HCT116 (cell line): ENCODE results near the gene FKBP1A. TPM values are rescaled to one million over a fixed set of nuclear protein-coding genes. Genes with fewer than 3 reads are reported as not detected.

ENCODE experiments used
- ATAC-seq: fragments of 200-7000 bp; cut with Tn5 transposase; 2 replicates; pipeline ENCODE4 v1.9.1; 2020; ENCODE audit warnings: mild to moderate bottlenecking, moderate library complexity
- BruUV-seq: library from RNA; stranded (reverse); fragments of 400-500 nt; replicated peaks from 2 replicates; lab custom pipeline; 2021; lab: Mats Ljungman, UMichigan
- CTCF ChIA-PET: fragments of 300-600 bp; sonication (Branson Sonifier 250); formaldehyde crosslinking; loops from one replicate; lab custom pipeline; 2021; ENCODE audit warnings: antibody characterized with exemption; lab: Charles Lee
- POLR2A ChIA-PET: fragments of 300-600, 350-600 bp; sonication (Branson Sonifier 250); formaldehyde crosslinking; loops from one replicate; lab custom pipeline; 2021; ENCODE audit warnings: antibody characterized with exemption; lab: Charles Lee
- RAD21 ChIA-PET, 2 experiments: fragments of 300-600 bp; sonication (Branson Sonifier 250); formaldehyde crosslinking; loops; one replicate each; lab custom pipeline; 2023; ENCODE audit warnings: low total read pairs in 2 of 2; ENCODE audit not compliant: uncharacterized antibody in 2 of 2, unreplicated experiment in 2 of 2, low non-redundant PET in 1 of 2; lab: Charles Lee
- DNase-seq: peaks from one replicate; pipeline ENCODE4 v3.0.0-alpha.2; 2010; ENCODE audit warnings: low read depth, low spot score
- H2AFZ ChIP-seq: fragments of 200-600 bp; shearing (Covaris generic), sonication (generic); 2 replicates; pipeline ENCODE4 v1.6.1; 2017; ENCODE audit warnings: low read depth, mixed run types, mixed read lengths, antibody characterized with exemption, low read length; ENCODE audit not compliant: poor library complexity, severe bottlenecking
- H3K27ac ChIP-seq: 2 replicates; pipeline ENCODE4 v1.5.1; 2012; ENCODE audit warnings: low read depth, low read length
- H3K27me3 ChIP-seq: fragments of 200-600 bp; sonication (generic); 2 replicates; pipeline ENCODE4 v1.6.1; 2016; ENCODE audit warnings: mixed run types, low read length, mixed read lengths; ENCODE audit not compliant: insufficient read depth
- H3K36me3 ChIP-seq, 2 experiments: fragments of 200-500 bp in 1 of 2; fragments of 200-600 bp in 1 of 2; sonication (Bioruptor generic) in 1 of 2; sonication (generic) in 1 of 2; 2 replicates each; pipeline versions ENCODE4 v1.5.1 to v1.6.1; 2014 to 2016; ENCODE audit warnings: low read length in 2 of 2, inconsistent platforms in 1 of 2, mixed read lengths in 1 of 2, mixed run types in 1 of 2; ENCODE audit not compliant: insufficient read depth in 2 of 2, control insufficient read depth in 1 of 2
- H3K4me1 ChIP-seq, 2 experiments: fragments of 200-600 bp in 1 of 2; sonication (generic) in 1 of 2; 2 replicates each; pipeline versions ENCODE4 v1.5.1 to v1.6.1; 2012 to 2017; ENCODE audit warnings: low read length in 2 of 2, inconsistent platforms in 1 of 2, mild to moderate bottlenecking in 1 of 2, mixed read lengths in 1 of 2, mixed run types in 1 of 2, moderate library complexity in 1 of 2; ENCODE audit not compliant: insufficient read depth in 2 of 2, control insufficient read depth in 1 of 2
- H3K4me2 ChIP-seq: fragments of 200-600 bp; sonication (generic); 2 replicates; pipeline ENCODE4 v1.6.1; 2017; ENCODE audit warnings: mixed run types, low read length, mixed read lengths
- H3K4me3 ChIP-seq, 2 experiments: fragments of 200-600 bp in 1 of 2; sonication (generic) in 1 of 2; replicated peaks in 1 of 2; 2 replicates each; pipeline ENCODE4 v1.5.1; 2011 to 2016; ENCODE audit warnings: low read length in 2 of 2, control low read depth in 1 of 2, low read depth in 1 of 2, mild to moderate bottlenecking in 1 of 2, mixed read lengths in 1 of 2, mixed run types in 1 of 2
- H3K79me2 ChIP-seq: fragments of 200-600 bp; sonication (generic); 2 replicates; pipeline ENCODE4 v1.6.1; 2017; ENCODE audit warnings: mild to moderate bottlenecking, mixed run types, low read length, moderate library complexity, mixed read lengths; ENCODE audit not compliant: insufficient read depth
- H3K9ac ChIP-seq: fragments of 200-600 bp; sonication (generic); 2 replicates; pipeline ENCODE4 v1.6.1; 2016; ENCODE audit warnings: low read length, mixed read lengths
- H3K9me2 ChIP-seq: fragments of 200-600 bp; sonication (generic), shearing (Covaris generic); 2 replicates; pipeline ENCODE4 v1.6.1; 2017; ENCODE audit warnings: mixed run types, mild to moderate bottlenecking, moderate library complexity; ENCODE audit not compliant: insufficient read depth
- H3K9me3 ChIP-seq, 2 experiments: fragments of 200-500 bp in 1 of 2; fragments of 200-600 bp in 1 of 2; sonication (Bioruptor generic) in 1 of 2; sonication (generic) in 1 of 2; 2 replicates each; pipeline ENCODE4 v1.6.1; 2014 to 2017; ENCODE audit warnings: low read length in 2 of 2, mixed read lengths in 2 of 2, inconsistent platforms in 1 of 2, low read depth in 1 of 2, mild to moderate bottlenecking in 1 of 2, mixed run types in 1 of 2, moderate library complexity in 1 of 2; ENCODE audit not compliant: control insufficient read depth in 1 of 2, insufficient read depth in 1 of 2
- H4K20me1 ChIP-seq: fragments of 200-600 bp; sonication (generic), shearing (Covaris generic); 2 replicates; pipeline ENCODE4 v1.6.1; 2017; ENCODE audit warnings: mixed run types, mild to moderate bottlenecking, moderate library complexity; ENCODE audit not compliant: insufficient read depth
- EGR1 ChIP-seq: IDR thresholded peaks from 2 replicates; pipeline ENCODE4 v1.6.1; 2012; ENCODE audit warnings: low read depth
- EZH2phosphoT487 ChIP-seq: fragments of 200-600 bp; IDR thresholded peaks from 2 replicates; pipeline ENCODE4 v1.6.1; 2018; ENCODE audit warnings: antibody characterized with exemption, borderline replicate concordance
- JUND ChIP-seq: IDR thresholded peaks from 2 replicates; pipeline ENCODE4 v1.6.1; 2012
- RAD21 ChIP-seq: IDR thresholded peaks from 2 replicates; pipeline ENCODE4 v1.6.1; 2012; ENCODE audit warnings: low read depth, mild to moderate bottlenecking
- SP1 ChIP-seq: IDR thresholded peaks from 2 replicates; pipeline ENCODE4 v1.6.1; 2012; ENCODE audit warnings: low read depth
- SRF ChIP-seq: IDR thresholded peaks from 2 replicates; pipeline ENCODE4 v1.6.1; 2012; ENCODE audit warnings: low read depth
- YY1 ChIP-seq: IDR thresholded peaks from 2 replicates; pipeline ENCODE4 v1.6.1; 2011; ENCODE audit warnings: low read length, low read depth, moderate library complexity, mild to moderate bottlenecking; ENCODE audit not compliant: insufficient replicate concordance; ENCODE audit errors: extremely low read depth
- ZBTB33 ChIP-seq: IDR thresholded peaks from 2 replicates; pipeline ENCODE4 v1.6.1; 2011; ENCODE audit warnings: mild to moderate bottlenecking, low read length, moderate library complexity; ENCODE audit not compliant: insufficient replicate concordance; ENCODE audit errors: extremely low read depth
- ZFX ChIP-seq: fragments of 450-650 bp; IDR thresholded peaks from 2 replicates; pipeline ENCODE4 v1.6.1; 2017
- intact Hi-C: fragments of 100-400 bp; cut with micrococcal nuclease; formaldehyde crosslinking; loops from 2 replicates; pipeline ENCODE4 v1.10.0; 2022
- total RNA-seq: library from RNA; stranded (reverse); gene quantifications from one replicate; pipeline ENCODE4 v1.2.1, GENCODE V29; 2021; ENCODE audit not compliant: unreplicated experiment
- TF ChIP-seq, protein P1 (sequence below): IDR thresholded peaks from 2 replicates; pipeline ENCODE4 v1.6.1; 2012

The FKBP1A gene
- total RNA-seq, 1 experiment from 2014 or later = 259 TPM

- TF ChIP-seq EZH2phosphoT487 (no peak), EGR1 (no peak), ZBTB33 (no peak)
- TF ChIP-seq, all 23 proteins: peak for 0
Observed at GRCh38 chr20:1431158-1431557, 38.3 kb upstream of the FKBP1A start (continued).

GRCh38 chr20:1430004-1430451 lies 37.2 kb upstream of the FKBP1A start:
- no peak for TF ChIP-seq RAD21
- no peak for TF ChIP-seq ZFX
- TF ChIP-seq, protein P1, sequence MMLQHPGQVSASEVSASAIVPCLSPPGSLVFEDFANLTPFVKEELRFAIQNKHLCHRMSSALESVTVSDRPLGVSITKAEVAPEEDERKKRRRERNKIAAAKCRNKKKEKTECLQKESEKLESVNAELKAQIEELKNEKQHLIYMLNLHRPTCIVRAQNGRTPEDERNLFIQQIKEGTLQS = no peak
- TF ChIP-seq EGR1 = no peak
- TF ChIP-seq SRF = no peak
- TF ChIP-seq JUND = no peak
- TF ChIP-seq EZH2phosphoT487 = no peak
- TF ChIP-seq SP1 = no peak
- no peak for TF ChIP-seq YY1
- Histone ChIP-seq H4K20me1 (no peaks in the 10 kb centered on the region), H2AFZ (no peak overlapping the region), H3K27ac (no peak overlapping the region), H3K4me1 (peaks cover 0 to 8% of the 10 kb centered on the region in 2 experiments; a peak in 2 of 4 replicates), H3K9me2 (no peaks in the 10 kb centered on the region), H3K36me3 (no peaks in the 10 kb centered on the region), H3K79me2 (no peaks in the 10 kb centered on the region), H3K4me2 (no peak overlapping the region), H3K9me3 (no peaks in the 10 kb centered on the region), H3K27me3 (no peaks in the 10 kb centered on the region), H3K9ac (no peak overlapping the region), H3K4me3 (no peak overlapping the region)
- no TSS peak for BruUV-seq
- CTCF ChIA-PET = no interaction called here
- RAD21 ChIA-PET = no interaction called here
- intact Hi-C loops = no loop called here
- no peak for ATAC-seq
- POLR2A ChIA-PET = no interaction called here
- DNase-seq = no peak
